ENCODE data around the gene SWI5.

The SWI5 gene

GRCh38 chr9:128280084-128280622 is 4.1 kb downstream of the SWI5 start:
- no peak for DNase-seq

DNA sequence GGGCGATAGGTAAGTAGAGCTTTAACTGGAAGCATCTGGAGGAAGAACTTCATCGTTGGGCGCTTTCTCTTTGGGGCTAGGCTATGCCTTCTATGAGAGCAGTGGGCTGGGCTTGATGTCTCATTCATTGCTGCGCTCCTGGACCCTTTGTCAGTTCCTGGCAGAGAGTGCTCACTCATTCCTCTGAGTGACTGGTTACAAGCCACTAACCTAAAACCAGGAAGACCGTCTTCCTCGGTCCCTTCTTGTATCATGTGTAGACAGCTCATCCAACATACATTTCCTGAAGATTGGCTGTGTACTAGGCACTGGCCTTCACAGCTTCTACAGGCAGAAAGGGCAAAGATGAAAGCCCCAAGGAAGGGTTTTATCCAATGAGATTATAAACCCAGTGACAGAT is 6.4 kb downstream of the SWI5 start:
- no peak for DNase-seq

GRCh38 chr9:128285033-128285784 is 9.1 kb downstream of the SWI5 start:
- no peak for DNase-seq

- DNase-seq: no peak
Measured at GRCh38 chr9:128286440-128286839, 10.4 kb downstream of the SWI5 start.

DNA sequence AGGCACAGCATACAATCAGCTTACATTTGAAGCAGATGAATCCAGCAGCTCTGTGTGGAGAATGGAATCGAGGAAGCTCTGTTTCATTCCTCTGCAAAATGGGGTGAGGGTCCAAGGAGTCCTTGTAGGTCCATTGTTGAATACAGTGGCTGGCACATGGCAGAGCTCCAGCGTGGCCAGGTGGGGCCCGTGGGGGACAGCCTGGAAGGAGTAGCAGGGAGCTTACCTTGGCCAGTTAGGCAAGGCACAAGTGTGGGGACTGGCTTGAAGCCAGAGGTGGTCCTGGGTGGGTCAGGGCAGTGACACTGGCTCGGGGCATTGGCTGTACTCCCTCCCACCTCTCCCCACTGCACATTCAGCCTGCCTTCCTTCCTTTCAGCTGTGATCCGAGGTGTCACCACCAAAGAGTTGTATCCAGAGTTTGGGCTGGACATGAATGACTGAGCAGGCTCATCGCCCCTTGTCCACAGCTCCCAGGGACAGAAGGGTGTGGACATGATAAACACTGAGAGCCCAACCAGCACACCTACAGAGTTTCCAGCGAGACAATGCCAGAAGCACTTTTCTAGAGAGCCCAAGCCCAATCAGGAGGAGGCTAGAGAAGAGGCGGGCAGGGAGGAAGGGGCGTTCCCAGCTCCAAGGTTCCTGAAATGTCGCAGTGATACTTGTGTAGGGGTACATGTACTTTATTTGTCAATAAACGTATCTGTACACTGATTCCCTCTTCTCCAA is 12.4 kb downstream of the SWI5 start:
- DNase-seq: no peak

DNA sequence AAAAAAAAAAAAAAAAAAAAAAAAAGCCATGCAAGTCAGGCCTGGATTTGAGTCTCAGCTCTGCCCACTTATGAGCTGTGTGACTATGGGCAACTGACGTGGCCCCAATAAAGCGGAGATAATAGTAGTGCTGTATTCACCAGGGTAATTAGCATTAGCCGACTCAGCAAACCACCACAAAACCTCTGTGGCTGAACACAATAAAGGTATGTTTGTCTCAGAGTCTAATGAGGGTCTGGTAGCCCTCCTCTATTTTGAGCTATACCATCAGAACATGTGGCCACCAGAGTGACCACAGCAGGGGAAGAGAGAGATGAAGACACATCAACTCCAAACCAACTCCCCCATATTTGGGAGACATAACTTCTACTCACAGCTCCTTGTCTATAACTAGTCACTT is 15.9 kb downstream of the SWI5 start:
- no peak for DNase-seq

GRCh38 chr9:128293091-128293490 is 17.0 kb downstream of the SWI5 start:
- DNase-seq: no peak

DNA sequence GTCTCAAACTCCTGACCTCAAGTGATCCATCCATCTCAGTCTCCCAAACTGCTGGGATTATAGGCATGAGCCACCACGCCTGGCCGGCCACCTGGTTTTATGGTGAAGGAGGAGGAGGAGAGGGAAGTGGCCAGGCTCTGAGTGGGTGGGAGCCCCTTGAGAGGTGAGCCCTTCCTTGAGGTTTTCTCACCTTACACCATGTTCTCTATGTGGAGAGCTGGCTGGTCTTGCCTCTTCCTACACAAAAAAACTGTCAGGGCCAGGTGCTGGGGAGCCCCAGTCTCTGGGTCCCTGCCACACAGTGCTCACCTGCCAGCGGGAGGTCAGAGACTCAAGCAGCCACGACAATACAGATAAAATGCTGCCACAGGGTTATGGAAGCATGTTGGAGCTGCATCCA is 18.1 kb downstream of the SWI5 start:
- DNase-seq: no peak

DNA sequence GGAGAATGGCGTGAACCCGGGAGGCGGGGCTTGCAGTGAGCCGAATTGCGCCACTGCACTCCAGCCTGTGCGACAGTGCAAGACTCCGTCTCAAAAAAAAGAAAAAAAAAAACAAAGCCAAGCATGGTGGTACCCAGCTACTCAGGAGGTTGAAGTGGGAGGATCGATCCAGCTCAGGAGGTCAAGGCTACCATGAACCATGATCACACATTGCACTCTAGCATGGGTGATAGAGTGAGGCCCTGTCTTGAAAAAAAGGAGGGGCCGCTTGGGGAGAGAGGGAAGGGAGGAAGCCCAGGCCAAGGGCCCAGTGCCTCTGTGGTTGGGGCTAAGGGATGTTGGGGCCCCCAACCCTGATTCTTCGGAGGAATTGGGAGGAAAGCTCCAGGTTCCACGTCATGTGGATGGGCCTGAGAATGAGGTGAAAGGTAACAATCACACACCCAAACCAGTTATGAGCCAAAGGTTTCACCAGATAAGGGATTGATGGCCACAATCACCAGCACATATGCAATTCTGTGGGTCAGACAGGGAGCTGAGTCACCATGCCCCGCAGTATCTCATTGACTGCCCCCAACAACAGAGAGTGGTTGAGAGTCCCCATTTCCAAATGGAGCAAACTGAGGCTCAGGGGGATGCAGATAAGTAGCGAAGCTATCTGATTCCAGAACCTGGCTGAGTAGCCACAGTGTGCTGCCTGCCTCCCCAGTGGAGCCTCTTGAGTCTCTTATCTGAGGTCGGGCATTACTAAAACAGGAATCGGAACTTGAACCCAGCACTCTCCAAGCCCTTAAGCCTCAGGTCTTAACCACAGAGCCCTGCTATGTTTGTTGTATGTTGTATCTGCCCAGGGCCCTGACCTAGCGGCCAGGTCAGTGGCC is 20.5 kb downstream of the SWI5 start:
- no peak for DNase-seq

- DNase-seq: no peak
Measured at GRCh38 chr9:128297221-128297773, 21.2 kb downstream of the SWI5 start.

- DNase-seq: no peak
Measured at GRCh38 chr9:128298535-128299482, 22.7 kb downstream of the SWI5 start.

DNA sequence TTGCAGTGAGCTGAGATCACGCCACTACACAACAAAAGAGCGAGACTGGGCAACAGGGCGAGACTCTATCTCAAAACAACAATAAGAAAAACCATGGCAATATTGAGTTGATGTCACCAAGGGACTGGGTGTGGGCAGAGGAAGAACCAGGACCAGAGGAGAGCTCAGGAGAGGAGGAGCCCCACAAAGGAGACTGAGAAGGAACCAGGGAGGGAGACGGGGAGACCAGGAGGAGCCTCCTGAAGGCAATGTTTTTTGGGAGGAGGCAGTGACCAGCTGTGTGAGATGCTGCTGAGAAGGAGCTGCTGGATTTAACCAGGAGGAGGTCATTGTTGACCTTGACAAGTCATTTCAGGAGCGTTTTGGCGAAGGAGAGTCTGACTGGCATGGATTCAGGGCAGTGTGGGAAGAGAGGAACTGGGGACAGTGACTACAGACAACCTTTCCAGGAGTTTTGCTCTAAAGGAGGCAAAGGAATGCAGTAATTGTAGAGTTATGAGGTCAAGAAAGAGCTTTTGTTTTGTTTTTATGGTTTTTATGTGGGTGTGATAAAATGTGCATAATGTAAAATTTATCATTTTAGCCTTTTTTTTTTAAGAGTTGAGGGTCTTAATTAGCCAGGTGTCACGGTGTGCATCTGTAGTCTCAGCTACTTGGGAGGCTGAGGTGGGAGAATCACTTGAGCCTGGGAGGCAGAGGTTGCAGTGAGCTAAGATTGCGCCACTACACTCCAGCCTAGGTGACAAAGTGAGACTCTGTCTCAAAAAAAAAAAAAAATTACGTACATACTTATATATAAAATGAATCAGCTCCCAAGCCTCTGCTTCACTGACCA is 28.3 kb downstream of the SWI5 start:
- no peak for DNase-seq

- DNase-seq: peak; percentile 23 to 30
Measured at GRCh38 chr9:128304971-128305288, 28.9 kb downstream of the SWI5 start.

DNA sequence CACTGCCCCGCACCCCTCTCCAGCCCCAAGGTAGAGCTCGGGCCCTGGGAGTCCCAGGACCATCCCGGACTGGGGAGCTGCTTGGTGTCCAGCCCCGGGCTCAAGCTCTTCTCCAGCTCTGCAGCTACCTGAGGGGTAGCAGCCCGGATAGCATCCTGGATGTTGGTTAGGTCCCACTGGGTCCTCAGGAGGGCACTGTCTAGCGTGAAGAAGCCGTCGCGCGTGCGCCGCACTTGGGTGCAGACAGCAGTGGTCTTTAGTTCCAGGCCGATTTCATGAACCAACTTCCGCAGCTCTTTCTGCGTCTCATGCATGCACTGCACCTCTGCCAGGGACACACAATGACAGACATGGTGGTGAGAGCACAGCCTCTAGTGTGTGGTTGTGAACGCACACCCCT is 33.5 kb downstream of the SWI5 start:
- no peak for DNase-seq

- no peak for DNase-seq
Measured at GRCh38 chr9:128310461-128310860, 34.4 kb downstream of the SWI5 start.

DNA sequence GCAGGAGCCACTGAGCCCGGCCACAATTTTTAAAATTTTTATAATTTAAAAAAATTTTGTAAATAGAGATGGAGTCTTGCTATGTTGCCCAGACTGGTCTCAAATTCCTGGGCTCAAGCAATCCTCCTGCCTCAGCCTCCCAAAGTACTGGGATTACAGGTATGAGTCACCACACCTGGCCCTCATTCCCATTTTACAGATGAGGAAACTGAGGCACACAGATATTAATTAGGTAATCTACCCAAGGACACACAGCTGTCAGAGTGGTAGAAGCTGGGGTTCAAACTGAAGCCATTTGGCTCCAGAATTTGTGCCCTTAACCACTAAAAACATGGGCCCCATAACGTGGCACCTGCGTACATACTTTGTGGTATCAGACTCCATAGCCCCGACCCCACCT is 38.6 kb downstream of the SWI5 start:
- DNase-seq: no peak

- DNase-seq: no peak
Measured at GRCh38 chr9:128316421-128316820, 40.3 kb downstream of the SWI5 start.

- no peak for DNase-seq
Measured at GRCh38 chr9:128317629-128318028, 41.6 kb downstream of the SWI5 start.

DNA sequence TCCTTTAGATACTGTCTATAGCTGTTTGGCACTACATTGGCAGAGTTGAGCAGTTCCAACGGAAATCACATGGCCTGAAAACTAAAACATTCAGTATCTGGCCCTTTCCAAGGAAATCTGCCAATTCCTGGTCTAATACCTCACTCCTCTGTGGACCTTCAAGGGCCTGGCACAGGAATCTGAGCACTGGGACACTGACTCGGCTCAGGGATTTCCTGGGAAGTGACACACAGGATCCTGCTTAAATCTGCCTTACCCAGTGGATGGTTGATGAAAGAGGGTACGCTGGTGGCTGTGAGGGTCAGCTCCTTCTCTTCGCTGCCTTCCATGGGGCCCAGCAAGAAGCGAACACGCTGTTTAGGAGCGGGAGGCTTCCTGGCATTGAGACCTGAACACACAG is 45.3 kb downstream of the SWI5 start:
- DNase-seq: no peak

- DNase-seq: no peak
Measured at GRCh38 chr9:128321879-128322403, 45.9 kb downstream of the SWI5 start.

Data from NCI-H524 (cell line).